ENCODE data around the gene C6orf118. TPM values are rescaled to one million over a fixed set of nuclear protein-coding genes. Genes with fewer than 3 reads are reported as not detected.

C6orf118 gene
- 0.15 to 0.46 TPM (median 0.22 TPM) in 5 replicates for total RNA-seq (2022; extraction: Qiagen RNA extraction; ENCODE audit: low read depth)

GRCh38 chr6:165308926-165309731 lies at the start of gene C6orf118:
TSS of gene C6orf118 (minus strand) at chr6:165309605. CDS start at chr6:165309586, 19 bp downstream.

